HCT116 (cell line): Measurements from ENCODE around the gene DCTN3.

ENCODE experiments used
- EZH2 ChIP-seq: fragments of 200-600 bp; sonication (generic); IDR thresholded peaks from 2 replicates; pipeline ENCODE4 v1.6.1; 2017; ENCODE audit warnings: antibody characterized with exemption, mixed run types
- EZH2phosphoT487 ChIP-seq: fragments of 200-600 bp; IDR thresholded peaks from 2 replicates; pipeline ENCODE4 v1.6.1; 2018; ENCODE audit warnings: antibody characterized with exemption, borderline replicate concordance
- FOSL1 ChIP-seq: IDR thresholded peaks from 2 replicates; pipeline ENCODE4 v1.6.1; 2012; ENCODE audit warnings: low read depth
- JUND ChIP-seq: IDR thresholded peaks from 2 replicates; pipeline ENCODE4 v1.6.1; 2012
- POLR2A ChIP-seq: IDR thresholded peaks from 2 replicates; pipeline ENCODE4 v1.7.0; 2011; ENCODE audit warnings: borderline replicate concordance; ENCODE audit not compliant: insufficient read depth, insufficient read length; ENCODE audit errors: extremely low read depth
- SRF ChIP-seq: IDR thresholded peaks from 2 replicates; pipeline ENCODE4 v1.6.1; 2012; ENCODE audit warnings: low read depth
- ZFX ChIP-seq: fragments of 450-650 bp; IDR thresholded peaks from 2 replicates; pipeline ENCODE4 v1.6.1; 2017
- TF ChIP-seq, protein P1 (sequence below), 3 experiments: fragments of 200-600 bp in 1 of 3; sonication (generic) in 1 of 3; IDR thresholded peaks in 2 of 3; conservative IDR thresholded peaks in 1 of 3; 2 replicates each; pipeline ENCODE4 v1.5.1; 2012 to 2017; ENCODE audit warnings: low read depth in 2 of 3, low read length in 2 of 3, antibody characterized with exemption in 1 of 3, borderline replicate concordance in 1 of 3, control low read depth in 1 of 3, mild to moderate bottlenecking in 1 of 3, mixed read lengths in 1 of 3, mixed run types in 1 of 3, moderate library complexity in 1 of 3; ENCODE audit not compliant: insufficient read depth in 1 of 3

DNA sequence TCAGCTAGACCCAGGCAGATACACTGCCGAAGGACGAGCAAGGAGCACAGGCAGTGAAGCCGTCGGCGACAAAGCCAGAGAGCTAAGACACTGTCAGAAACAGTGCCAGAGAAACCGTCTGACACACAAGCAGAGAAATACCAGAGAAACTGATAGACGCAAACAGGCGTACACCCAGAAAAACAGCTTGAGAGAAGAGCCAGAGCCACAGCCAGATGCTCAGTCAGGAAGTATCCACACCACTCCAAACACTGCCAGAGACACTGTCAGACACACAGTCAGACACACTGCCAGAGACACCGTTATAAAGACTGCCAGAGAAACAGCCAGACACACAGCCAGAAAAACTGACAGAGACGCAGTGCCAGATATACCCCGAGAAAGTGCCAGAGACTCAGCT is 49.9 kb downstream of the DCTN3 start:
- TF ChIP-seq, protein P1, sequence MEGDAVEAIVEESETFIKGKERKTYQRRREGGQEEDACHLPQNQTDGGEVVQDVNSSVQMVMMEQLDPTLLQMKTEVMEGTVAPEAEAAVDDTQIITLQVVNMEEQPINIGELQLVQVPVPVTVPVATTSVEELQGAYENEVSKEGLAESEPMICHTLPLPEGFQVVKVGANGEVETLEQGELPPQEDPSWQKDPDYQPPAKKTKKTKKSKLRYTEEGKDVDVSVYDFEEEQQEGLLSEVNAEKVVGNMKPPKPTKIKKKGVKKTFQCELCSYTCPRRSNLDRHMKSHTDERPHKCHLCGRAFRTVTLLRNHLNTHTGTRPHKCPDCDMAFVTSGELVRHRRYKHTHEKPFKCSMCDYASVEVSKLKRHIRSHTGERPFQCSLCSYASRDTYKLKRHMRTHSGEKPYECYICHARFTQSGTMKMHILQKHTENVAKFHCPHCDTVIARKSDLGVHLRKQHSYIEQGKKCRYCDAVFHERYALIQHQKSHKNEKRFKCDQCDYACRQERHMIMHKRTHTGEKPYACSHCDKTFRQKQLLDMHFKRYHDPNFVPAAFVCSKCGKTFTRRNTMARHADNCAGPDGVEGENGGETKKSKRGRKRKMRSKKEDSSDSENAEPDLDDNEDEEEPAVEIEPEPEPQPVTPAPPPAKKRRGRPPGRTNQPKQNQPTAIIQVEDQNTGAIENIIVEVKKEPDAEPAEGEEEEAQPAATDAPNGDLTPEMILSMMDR (IDR thresholded peaks at IDR 0.05 in 2 of 3, conservative IDR thresholded peaks at IDR 0.05 in 1 of 3; ENCODE audit: borderline replicate concordance in 1 of 3, insufficient read depth in 1 of 3, low read depth in 2 of 3, low read length in 2 of 3) = no peak
- TF ChIP-seq SRF (no peak), POLR2A (no peak), EZH2phosphoT487 (no peak), EZH2 (no peak), FOSL1 (no peak), JUND (no peak), ZFX (no peak)
